ENCODE measurements around the gene AGBL4.

DNA sequence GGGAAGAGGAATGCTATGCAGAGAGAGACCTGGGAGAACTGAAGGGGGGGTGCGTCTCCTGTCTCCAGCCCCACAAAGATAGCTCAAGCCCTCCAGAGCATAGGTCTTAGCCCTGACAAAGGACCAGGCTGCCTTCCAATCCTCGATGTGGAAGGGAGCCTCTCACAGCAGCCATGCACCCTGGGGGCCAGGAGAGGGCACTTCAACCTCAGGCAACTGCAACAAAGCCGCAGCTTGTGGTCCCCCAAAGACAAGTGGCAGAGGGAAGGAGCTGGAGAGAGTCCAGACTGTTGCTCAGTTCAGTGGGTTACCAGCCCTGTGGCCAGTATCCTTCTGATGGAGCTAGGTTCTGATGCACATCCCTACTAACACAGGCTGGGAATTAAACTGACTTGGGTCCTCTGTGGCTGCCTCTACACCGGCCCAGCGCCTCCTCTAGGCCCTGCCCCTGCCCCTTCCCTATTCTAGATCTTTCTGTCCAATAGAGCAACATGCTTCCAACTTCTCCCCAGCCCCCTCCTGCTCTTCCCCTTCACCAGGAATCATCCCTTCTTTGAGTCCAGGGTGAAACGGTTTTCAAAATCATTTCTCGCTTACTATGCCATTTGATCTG is 1451.0 kb downstream of the AGBL4 start:
- TF ChIP-seq RAD21 (IDR thresholded peaks at IDR 0.05; ENCODE audit: low read depth) (peak; percentile 61), EP300 (IDR thresholded peaks at IDR 0.05; ENCODE audit: borderline replicate concordance) (no peak), YY1 (IDR thresholded peaks at IDR 0.05; ENCODE audit: low read depth) (no peak), ZBTB7A (IDR thresholded peaks at IDR 0.05; ENCODE audit: low read depth) (no peak), FOXM1 (IDR thresholded peaks at IDR 0.05; ENCODE audit: borderline replicate concordance, low read depth) (no peak), CREB1 (IDR thresholded peaks at IDR 0.05; ENCODE audit: low read depth) (no peak), EGR1 (IDR thresholded peaks at IDR 0.05) (no peak), TAF1 (IDR thresholded peaks at IDR 0.05; ENCODE audit: low read depth) (no peak), NFIC (IDR thresholded peaks at IDR 0.05) (no peak)
- TF ChIP-seq, protein P1, sequence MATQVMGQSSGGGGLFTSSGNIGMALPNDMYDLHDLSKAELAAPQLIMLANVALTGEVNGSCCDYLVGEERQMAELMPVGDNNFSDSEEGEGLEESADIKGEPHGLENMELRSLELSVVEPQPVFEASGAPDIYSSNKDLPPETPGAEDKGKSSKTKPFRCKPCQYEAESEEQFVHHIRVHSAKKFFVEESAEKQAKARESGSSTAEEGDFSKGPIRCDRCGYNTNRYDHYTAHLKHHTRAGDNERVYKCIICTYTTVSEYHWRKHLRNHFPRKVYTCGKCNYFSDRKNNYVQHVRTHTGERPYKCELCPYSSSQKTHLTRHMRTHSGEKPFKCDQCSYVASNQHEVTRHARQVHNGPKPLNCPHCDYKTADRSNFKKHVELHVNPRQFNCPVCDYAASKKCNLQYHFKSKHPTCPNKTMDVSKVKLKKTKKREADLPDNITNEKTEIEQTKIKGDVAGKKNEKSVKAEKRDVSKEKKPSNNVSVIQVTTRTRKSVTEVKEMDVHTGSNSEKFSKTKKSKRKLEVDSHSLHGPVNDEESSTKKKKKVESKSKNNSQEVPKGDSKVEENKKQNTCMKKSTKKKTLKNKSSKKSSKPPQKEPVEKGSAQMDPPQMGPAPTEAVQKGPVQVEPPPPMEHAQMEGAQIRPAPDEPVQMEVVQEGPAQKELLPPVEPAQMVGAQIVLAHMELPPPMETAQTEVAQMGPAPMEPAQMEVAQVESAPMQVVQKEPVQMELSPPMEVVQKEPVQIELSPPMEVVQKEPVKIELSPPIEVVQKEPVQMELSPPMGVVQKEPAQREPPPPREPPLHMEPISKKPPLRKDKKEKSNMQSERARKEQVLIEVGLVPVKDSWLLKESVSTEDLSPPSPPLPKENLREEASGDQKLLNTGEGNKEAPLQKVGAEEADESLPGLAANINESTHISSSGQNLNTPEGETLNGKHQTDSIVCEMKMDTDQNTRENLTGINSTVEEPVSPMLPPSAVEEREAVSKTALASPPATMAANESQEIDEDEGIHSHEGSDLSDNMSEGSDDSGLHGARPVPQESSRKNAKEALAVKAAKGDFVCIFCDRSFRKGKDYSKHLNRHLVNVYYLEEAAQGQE (IDR thresholded peaks at IDR 0.05; ENCODE audit: low read depth): no peak
- TF ChIP-seq, protein P2, sequence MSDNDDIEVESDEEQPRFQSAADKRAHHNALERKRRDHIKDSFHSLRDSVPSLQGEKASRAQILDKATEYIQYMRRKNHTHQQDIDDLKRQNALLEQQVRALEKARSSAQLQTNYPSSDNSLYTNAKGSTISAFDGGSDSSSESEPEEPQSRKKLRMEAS (IDR thresholded peaks at IDR 0.05): no peak

Data from Ishikawa (cell line).